Esophagus muscularis mucosa (tissue), 3 donors: ENCODE results near the gene LIMK2.

Experiments used
- POLR2A ChIP-seq: fragments of 450-650 bp; IDR thresholded peaks from one replicate; pipeline ENCODE4 v1.6.1; 2017; ENCODE audit warnings: antibody characterized with exemption, moderate library complexity, mild to moderate bottlenecking, low read depth
- POLR2AphosphoS5 ChIP-seq, 2 donors: sonication (generic); formaldehyde crosslinking; IDR thresholded peaks; one replicate each; pipeline ENCODE4 v1.6.1; 2017; ENCODE audit warnings: antibody characterized with exemption in 2 of 2
- TF ChIP-seq, protein P1 (sequence below), 3 experiments: fragments of 200-600 bp in 2 of 3; fragments of 450-650 bp in 1 of 3; sonication (generic) in 2 of 3; IDR thresholded peaks; one replicate each; pipeline ENCODE4 v1.5.1; 2017 to 2019; ENCODE audit warnings: antibody characterized with exemption in 3 of 3, mild to moderate bottlenecking in 2 of 3, moderate library complexity in 1 of 3

DNA sequence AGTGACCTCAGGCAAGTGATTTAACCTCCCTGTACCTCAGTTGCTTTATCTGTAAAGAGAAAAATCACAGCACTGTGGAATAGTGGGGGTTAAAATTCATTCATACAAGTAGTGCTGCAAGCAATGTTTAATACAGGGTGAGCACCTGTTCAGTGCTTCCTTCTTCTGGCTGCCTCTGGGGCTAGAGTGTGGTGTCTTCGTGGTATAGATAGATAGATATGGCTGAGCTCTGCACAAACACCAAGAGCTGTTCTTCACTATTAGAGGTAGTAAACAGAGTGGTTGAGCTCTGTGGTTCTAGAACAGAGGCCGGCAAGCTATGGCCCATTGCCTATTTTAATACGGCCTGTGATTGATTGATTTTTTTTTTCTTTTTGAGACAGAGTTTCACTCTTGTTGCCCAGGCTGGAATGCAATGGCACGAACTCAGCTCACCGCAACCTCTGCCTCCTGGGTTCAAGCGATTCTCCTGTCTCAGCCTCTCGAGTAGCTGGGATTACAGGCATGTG is 32.9 kb downstream of the LIMK2 start:
- TF ChIP-seq, protein P1, sequence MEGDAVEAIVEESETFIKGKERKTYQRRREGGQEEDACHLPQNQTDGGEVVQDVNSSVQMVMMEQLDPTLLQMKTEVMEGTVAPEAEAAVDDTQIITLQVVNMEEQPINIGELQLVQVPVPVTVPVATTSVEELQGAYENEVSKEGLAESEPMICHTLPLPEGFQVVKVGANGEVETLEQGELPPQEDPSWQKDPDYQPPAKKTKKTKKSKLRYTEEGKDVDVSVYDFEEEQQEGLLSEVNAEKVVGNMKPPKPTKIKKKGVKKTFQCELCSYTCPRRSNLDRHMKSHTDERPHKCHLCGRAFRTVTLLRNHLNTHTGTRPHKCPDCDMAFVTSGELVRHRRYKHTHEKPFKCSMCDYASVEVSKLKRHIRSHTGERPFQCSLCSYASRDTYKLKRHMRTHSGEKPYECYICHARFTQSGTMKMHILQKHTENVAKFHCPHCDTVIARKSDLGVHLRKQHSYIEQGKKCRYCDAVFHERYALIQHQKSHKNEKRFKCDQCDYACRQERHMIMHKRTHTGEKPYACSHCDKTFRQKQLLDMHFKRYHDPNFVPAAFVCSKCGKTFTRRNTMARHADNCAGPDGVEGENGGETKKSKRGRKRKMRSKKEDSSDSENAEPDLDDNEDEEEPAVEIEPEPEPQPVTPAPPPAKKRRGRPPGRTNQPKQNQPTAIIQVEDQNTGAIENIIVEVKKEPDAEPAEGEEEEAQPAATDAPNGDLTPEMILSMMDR (IDR thresholded peaks at IDR 0.05) = no peak
- no peak for TF ChIP-seq POLR2AphosphoS5 (IDR thresholded peaks at IDR 0.05)
- TF ChIP-seq POLR2A = no peak
